Epidermal melanocyte (primary cell): ENCODE measurements around the gene SAG.
A peak's percentile ranks its signal among the peaks of the same experiment; 100 is the strongest.
"Not testable (repeated sequence)": the region's sequence is repeated elsewhere in the genome, so short reads cannot be mapped to it uniquely, and the experiment has no call there.

Experiments used
- DNase-seq: peaks from one replicate; pipeline ENCODE4 v3.0.0; 2011; ENCODE audit warnings: low spot score; ENCODE audit not compliant: insufficient read length

Gene SAG

GRCh38 chr2:233354500-233354924 is 46.9 kb downstream of the SAG start:
- no peak for DNase-seq

GRCh38 chr2:233354971-233355574 is 47.5 kb downstream of the SAG start:
- no peak for DNase-seq

DNA sequence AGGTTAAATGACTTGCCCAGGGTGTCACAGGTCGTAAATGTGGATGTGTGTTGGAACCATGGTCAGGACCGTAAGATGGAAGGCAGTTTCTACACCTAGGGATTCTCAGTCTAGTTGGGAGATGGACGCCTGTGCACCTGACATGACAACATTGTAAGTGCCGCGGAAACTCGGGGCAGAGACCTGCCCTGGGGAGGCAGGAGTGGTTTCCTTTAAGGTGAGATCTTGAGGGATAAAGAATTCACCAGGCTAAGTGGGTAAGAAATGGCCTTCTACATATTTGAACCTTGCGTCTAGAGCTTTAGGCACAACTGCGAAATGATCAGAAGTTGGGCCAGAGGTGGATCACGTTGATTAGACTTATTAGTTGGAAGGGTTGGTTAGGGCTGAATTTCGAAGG is 48.3 kb downstream of the SAG start:
- no peak for DNase-seq

DNA sequence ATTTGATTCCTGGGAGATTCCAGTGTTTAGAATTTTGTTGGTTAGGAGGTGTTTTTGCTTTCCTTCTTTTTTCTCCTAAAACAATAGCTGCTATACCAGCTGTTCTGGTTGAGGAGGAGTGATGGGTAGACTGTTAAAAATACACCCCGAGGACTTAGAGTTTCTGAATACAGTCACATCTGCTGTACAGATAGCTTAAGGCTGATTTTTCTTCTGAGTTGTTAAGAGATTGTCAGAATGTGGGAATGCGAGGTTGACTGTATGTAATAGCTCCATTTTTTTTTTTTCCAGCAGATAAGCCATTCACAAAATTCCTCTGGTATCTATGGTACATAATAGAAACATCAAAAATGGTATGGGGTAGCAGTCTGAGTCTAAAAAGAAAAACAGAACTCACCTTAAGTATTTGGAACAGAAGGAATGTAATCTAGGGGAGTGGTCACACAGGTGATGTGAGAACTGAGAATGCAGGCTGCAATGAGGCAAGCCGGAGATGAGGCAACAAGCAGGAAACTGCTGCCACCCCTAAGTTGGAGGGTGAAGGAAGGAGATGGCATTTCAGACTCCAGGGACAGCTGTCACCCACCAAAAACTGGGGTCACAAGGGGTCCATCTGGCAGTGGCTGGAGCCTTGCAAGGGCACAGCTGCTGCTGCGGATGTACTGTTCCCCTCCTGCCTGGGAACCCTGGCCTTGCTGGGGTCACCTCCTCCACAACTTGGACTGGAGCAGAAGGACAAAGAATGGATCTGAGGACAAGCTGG is 49.1 kb downstream of the SAG start:
- DNase-seq = no peak

GRCh38 chr2:233358335-233358734 is 50.7 kb downstream of the SAG start:
- DNase-seq = no peak

- no peak for DNase-seq
These were observed 51.3 kb downstream of the SAG start for GRCh38 chr2:233358947-233359346.

DNA sequence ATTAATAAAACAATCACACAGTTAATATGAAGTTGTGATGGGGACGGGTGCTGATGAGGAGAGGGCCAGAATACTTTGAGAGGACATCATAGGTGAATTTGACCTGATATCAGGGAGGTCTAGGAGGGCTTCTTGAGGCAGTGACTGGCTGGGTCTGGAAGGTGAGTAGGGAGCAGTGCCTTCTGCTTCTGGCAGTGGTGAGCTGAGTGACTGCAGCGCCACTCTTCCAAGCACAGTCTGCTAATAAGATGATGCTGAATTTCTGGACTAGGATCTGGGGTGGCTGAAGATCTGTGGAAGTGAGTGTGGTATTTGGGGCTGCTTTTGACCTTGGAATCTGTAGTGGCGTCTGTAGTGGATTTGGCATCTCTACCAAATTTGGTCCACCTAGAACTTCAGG is 52.2 kb downstream of the SAG start:
- DNase-seq = no peak

DNA sequence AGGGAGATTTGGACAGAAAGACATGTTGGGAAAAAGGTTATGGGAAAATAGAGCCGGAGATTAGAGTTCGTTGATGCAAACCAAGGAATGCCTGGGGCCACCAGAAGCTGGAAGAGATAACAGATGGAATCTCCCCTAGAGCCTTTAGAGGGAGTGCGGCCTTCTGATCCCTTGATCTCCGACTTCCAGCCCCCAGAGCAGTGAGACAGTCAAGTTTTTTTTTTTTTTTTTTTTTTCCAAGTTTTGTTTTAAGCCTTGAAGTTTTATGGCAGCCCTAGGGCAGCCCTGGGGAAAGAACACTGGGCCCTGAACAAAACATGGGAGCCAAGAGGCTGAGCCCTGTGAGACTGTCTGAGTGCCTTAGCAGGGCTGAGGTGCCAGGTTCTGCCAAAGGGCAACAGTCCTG is 53.2 kb downstream of the SAG start:
- DNase-seq = no peak

DNA sequence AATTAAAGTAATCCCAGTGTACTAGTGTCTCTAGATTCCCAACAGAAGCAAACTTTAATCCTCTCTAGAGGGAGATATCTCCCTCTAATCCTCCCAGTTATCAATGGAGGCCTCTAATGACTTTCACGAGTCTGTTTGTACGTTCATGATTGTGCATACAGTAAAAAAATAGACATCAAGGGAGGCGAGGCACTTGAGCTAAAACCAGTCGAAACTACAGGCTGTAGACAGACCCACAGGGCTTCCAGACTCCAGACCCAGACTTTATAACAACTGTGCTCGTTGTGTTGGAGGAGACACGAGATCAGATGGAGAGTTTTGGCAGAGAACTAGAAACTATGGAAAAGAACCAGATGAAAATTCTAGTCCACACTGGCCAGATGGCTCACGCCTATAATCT is 53.7 kb downstream of the SAG start:
- peak; percentile 64 for DNase-seq

DNA sequence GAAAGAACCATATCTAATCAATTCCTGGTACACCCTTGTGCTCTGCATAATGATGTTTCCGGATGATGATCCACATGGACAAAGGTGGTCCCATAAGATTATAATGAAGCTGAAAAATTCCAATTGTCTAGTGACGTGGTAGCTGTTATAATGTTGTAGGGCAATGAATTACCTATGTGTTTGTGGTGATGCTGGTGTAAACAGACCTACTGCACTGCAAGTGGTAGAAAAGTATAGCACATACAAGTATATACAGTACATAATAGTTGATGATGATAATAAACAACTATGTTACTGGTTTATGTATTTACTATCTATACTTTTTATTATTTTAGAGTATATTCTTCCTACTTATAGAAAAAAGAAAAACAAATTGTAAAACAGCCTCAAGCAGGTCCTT is 55.1 kb downstream of the SAG start:
- no peak for DNase-seq

DNA sequence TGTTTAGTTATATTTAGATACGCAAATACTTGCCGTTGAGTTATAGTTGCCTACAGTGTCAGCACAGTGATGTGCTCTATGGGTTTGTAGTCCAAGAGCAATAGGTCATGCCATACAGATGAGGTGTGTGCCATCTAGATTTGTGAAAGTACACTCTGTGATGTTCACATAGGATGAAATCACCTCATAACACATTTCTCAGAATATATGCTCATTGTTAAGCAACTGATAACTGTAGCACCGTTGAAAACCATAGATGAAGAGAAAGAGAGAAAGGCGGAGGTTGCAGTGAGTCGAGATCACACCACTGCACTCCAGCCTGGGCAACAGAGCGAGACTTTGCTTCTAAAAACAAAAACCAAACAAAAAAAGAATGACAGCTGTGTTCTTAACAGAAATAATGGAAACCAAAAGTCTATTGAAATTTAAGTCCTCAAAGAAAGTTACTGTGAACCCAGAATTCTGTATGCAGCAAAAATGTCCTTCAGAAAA is 56.2 kb downstream of the SAG start:
- no peak for DNase-seq

GRCh38 chr2:233365861-233366520 is 58.4 kb downstream of the SAG start:
- DNase-seq = no peak

DNA sequence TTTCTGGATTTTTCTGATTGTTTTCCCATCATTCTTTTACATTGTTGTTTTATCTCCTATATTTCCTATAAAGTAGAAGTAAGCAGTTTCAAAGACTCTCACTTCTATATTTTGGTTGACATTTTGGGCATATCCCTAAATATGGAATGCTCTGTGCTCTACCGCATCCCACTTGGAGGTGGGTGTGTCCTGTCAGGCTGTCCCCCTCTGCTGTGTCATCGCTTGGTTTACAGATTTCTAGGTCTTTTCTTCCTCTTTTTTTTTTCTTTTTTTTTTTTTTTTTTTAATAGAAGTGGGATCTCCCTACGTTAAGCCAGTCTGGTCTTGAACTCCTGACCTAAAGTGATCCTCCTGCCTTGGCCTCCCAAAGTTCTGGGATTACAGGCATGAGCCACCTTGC is 60.0 kb downstream of the SAG start:
- no peak for DNase-seq

DNA sequence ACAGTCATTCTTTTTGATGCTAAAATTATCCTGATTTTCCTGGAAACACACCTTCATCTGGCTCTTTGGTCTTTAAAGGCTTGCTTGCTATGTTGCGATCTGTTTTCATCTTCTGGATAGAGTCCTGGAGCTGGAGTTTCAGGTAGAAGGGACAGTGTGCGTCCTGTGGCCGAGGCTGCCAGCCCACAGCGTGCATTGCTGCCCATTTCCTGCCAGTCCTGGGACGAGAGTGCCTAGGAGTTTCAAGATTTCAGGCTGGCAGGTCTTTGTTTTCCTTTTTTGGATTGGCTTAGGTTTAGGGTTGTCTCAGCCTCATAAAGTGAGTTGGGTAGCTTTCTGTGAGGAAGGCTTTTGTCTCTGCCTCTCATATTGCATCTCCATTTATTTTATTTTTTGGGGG is 61.1 kb downstream of the SAG start:
- DNase-seq = no peak

GRCh38 chr2:233369462-233369861 is 61.8 kb downstream of the SAG start:
- DNase-seq = no peak

GRCh38 chr2:233369897-233370685 is 62.5 kb downstream of the SAG start:
- DNase-seq = no peak

GRCh38 chr2:233371641-233372040 is 64.0 kb downstream of the SAG start:
- DNase-seq = no peak

- no peak for DNase-seq
These were observed 65.2 kb downstream of the SAG start for GRCh38 chr2:233372855-233373254.

DNA sequence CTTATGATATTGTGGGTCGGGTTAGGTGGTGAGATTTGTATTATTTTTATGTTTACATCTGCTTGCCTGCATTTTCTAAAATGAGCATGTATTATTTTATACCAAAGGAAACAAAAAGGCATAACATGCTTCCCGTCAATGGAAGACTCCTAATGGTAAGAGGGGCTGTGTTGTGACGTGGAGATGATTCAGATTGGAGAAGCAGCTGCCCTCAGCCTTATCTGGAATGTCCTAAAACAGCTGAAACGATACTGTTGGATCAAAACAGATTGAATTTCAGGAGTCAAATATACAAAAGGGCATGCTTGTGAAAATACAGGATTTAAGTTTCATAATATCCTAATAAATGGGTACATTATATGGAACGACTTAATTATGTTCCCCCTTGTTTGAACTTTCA is 65.7 kb downstream of the SAG start:
- DNase-seq = no peak

- DNase-seq = not testable (repeated sequence)
These were observed 67.2 kb downstream of the SAG start for GRCh38 chr2:233374776-233375175.

DNA sequence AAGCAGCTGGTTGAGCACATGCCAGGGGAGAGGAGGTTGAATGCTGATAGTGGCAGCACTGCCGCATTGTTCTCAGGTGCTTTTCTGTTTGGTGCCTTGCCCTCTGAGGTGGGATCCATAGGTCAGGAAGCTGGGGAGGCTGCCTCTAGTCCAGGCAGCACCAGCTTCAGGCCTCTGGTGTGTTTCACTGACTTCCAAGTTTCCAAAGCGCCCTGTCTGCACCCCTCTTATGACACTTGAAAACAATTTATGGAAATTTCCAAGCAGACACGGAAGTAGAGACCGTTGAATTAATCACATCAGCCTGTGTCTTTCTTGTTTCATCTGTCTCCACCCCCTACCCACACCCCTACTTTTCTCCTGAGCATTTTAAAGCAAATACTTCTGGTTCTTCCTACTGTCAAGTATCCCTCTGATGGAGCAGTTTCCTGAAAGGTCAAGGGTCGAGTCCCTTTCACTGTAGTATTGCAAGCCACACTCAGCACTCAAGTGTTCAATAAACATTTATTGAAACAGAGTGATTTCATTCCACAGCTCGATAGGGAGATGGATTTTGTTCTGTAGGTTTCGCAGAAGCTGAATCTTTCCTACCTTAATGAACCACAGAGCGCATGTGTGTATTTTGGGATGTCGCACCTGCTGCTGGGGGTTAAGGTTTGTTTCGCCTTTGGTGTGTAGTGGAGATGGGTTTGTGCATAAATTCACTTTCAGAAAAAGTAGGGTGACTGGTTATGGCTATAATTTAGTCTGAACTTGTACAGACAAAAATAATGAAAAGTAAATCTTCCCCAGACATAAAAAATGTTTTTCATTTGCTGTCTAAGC is 68.1 kb downstream of the SAG start:
- DNase-seq = no peak
